ENCODE results near the gene HLCS. TPM values are rescaled to one million over a fixed set of nuclear protein-coding genes. Genes with fewer than 3 reads are reported as not detected.

Gene HLCS
- total RNA-seq, 1 donor from 2014 or later: 14.8 TPM

- DNase-seq (ENCODE audit: extremely low spot score, unreplicated experiment): no peak
- H3K9me3 Mint-ChIP-seq: no peaks in the 10 kb centered on the region
- TF ChIP-seq CTCF (conservative IDR thresholded peaks at IDR 0.05): no peak
- no peaks in the 10 kb centered on the region for H3K4me1 Mint-ChIP-seq (ENCODE audit: unreplicated experiment)
- H3K36me3 Mint-ChIP-seq: no peaks in the 10 kb centered on the region
- H3K27me3 Mint-ChIP-seq: peaks cover 44% of the 10 kb centered on the region
- no peak overlapping the region for H3K27ac Mint-ChIP-seq
- no peak overlapping the region for H3K4me3 Mint-ChIP-seq
These were observed 231.9 kb downstream of the HLCS start for GRCh38 chr21:36734367-36735200.

- no peak for DNase-seq (ENCODE audit: extremely low spot score, unreplicated experiment)
- H3K27me3 Mint-ChIP-seq: peaks cover 43% of the 10 kb centered on the region
- H3K4me1 Mint-ChIP-seq (ENCODE audit: unreplicated experiment): no peaks in the 10 kb centered on the region
- no peak for TF ChIP-seq CTCF (conservative IDR thresholded peaks at IDR 0.05)
- H3K4me3 Mint-ChIP-seq: no peak overlapping the region
- H3K27ac Mint-ChIP-seq: no peak overlapping the region
- H3K36me3 Mint-ChIP-seq: no peaks in the 10 kb centered on the region
- H3K9me3 Mint-ChIP-seq: no peaks in the 10 kb centered on the region
These were observed 232.6 kb downstream of the HLCS start for GRCh38 chr21:36733857-36734256.

- H3K9me3 Mint-ChIP-seq: no peaks in the 10 kb centered on the region
- no peak for DNase-seq (ENCODE audit: extremely low spot score, unreplicated experiment)
- H3K36me3 Mint-ChIP-seq: no peaks in the 10 kb centered on the region
- H3K27me3 Mint-ChIP-seq: peaks cover 40% of the 10 kb centered on the region
- H3K4me1 Mint-ChIP-seq (ENCODE audit: unreplicated experiment): no peaks in the 10 kb centered on the region
- H3K27ac Mint-ChIP-seq: no peak overlapping the region
- no peak overlapping the region for H3K4me3 Mint-ChIP-seq
- TF ChIP-seq CTCF (conservative IDR thresholded peaks at IDR 0.05): no peak
These were observed 233.7 kb downstream of the HLCS start for GRCh38 chr21:36732761-36733160.

GRCh38 chr21:36732217-36732616 lies 234.3 kb downstream of the HLCS start:
- no peaks in the 10 kb centered on the region for H3K36me3 Mint-ChIP-seq
- peaks cover 43% of the 10 kb centered on the region for H3K27me3 Mint-ChIP-seq
- H3K9me3 Mint-ChIP-seq: no peaks in the 10 kb centered on the region
- no peak overlapping the region for H3K4me3 Mint-ChIP-seq
- no peak overlapping the region for H3K27ac Mint-ChIP-seq
- H3K4me1 Mint-ChIP-seq (ENCODE audit: unreplicated experiment): no peaks in the 10 kb centered on the region
- TF ChIP-seq CTCF (conservative IDR thresholded peaks at IDR 0.05): no peak
- DNase-seq (ENCODE audit: extremely low spot score, unreplicated experiment): peak; percentile 54

- H3K27ac Mint-ChIP-seq: no peak overlapping the region
- peak; percentile 57 for DNase-seq (ENCODE audit: extremely low spot score, unreplicated experiment)
- TF ChIP-seq CTCF (conservative IDR thresholded peaks at IDR 0.05): no peak
- H3K36me3 Mint-ChIP-seq: no peaks in the 10 kb centered on the region
- H3K27me3 Mint-ChIP-seq: peaks cover 43% of the 10 kb centered on the region
- H3K9me3 Mint-ChIP-seq: no peaks in the 10 kb centered on the region
- H3K4me3 Mint-ChIP-seq: no peak overlapping the region
- no peaks in the 10 kb centered on the region for H3K4me1 Mint-ChIP-seq (ENCODE audit: unreplicated experiment)
These were observed 235.9 kb downstream of the HLCS start for GRCh38 chr21:36730291-36731281.

All from type B pancreatic cell (in vitro differentiated cells).